H1 (cell line): ENCODE results near the gene TNNI3. TPM values are rescaled to one million over a fixed set of nuclear protein-coding genes. Genes with fewer than 3 reads are reported as not detected.
A peak's percentile ranks its signal among the peaks of the same experiment; 100 is the strongest.

Experiments
- CTCF ChIA-PET: fragments of 300-600 bp; sonication (Branson Sonifier 250); formaldehyde crosslinking; loops from one replicate; lab custom pipeline; 2021; ENCODE audit not compliant: partially characterized antibody; lab: Charles Lee
- POLR2A ChIA-PET: fragments of 300-600 bp; sonication (Branson Sonifier 250); formaldehyde crosslinking; loops from one replicate; lab custom pipeline; 2021; ENCODE audit warnings: inconsistent platforms; ENCODE audit not compliant: partially characterized antibody; lab: Charles Lee
- DNase-seq, 2 experiments: peaks; one replicate each; pipeline versions ENCODE4 v3.0.0 to v3.0.0-alpha.2; 2010 to 2022; ENCODE audit warnings: low spot score in 2 of 2, low read depth in 1 of 2, mixed read lengths in 1 of 2
- FAIRE-seq: peaks from 2 replicates; lab custom pipeline; 2011; peaks lifted over from hg19 to GRCh38; lab: Jason Lieb, UNC
- H2AFZ ChIP-seq: 2 replicates; pipeline ENCODE4 v1.8.1; 2012; ENCODE audit warnings: low read length, inconsistent platforms
- H2AK5ac ChIP-seq: 2 replicates; pipeline ENCODE4 v1.6.1; 2013; ENCODE audit warnings: low read depth, low read length
- H2BK120ac ChIP-seq: replicated peaks from 2 replicates; pipeline ENCODE3; 2013; ENCODE audit warnings: low read depth, low read length, inconsistent platforms
- H2BK12ac ChIP-seq: 2 replicates; pipeline ENCODE4 v1.6.1; 2013; ENCODE audit warnings: low read depth, low read length
- H2BK15ac ChIP-seq: 2 replicates; pipeline ENCODE4 v1.6.1; 2013; ENCODE audit warnings: low read length
- H2BK20ac ChIP-seq: 2 replicates; pipeline ENCODE4 v1.6.1; 2013; ENCODE audit warnings: low read length
- H2BK5ac ChIP-seq: 2 replicates; pipeline ENCODE4 v1.6.1; 2013; ENCODE audit warnings: low read depth, low read length
- H3K14ac ChIP-seq: 2 replicates; pipeline ENCODE4 v1.6.1; 2013; ENCODE audit warnings: inconsistent platforms; ENCODE audit not compliant: insufficient read length
- H3K18ac ChIP-seq: 2 replicates; pipeline ENCODE4 v1.6.1; 2013; ENCODE audit warnings: low read length; ENCODE audit errors: extremely low read depth
- H3K23ac ChIP-seq: 2 replicates; pipeline ENCODE4 v1.6.1; 2013; ENCODE audit warnings: inconsistent platforms; ENCODE audit not compliant: insufficient read length
- H3K23me2 ChIP-seq: 2 replicates; pipeline ENCODE4 v1.6.1; 2013; ENCODE audit warnings: low read depth, low read length
- H3K27ac ChIP-seq: 2 replicates; pipeline ENCODE4 v1.6.1; 2011; ENCODE audit warnings: low read depth, low read length, inconsistent platforms
- H3K27me3 ChIP-seq, 4 experiments: replicated peaks in 1 of 4; 1 replicate in 1 of 4; 2 replicates in 3 of 4; pipeline versions ENCODE4 v1.6.1 to v1.8.1; 2011 to 2013; ENCODE audit warnings: low read length in 3 of 4, mild to moderate bottlenecking in 3 of 4, inconsistent platforms in 2 of 4, mixed read lengths in 2 of 4, moderate library complexity in 1 of 4; ENCODE audit not compliant: control insufficient read depth in 3 of 4, insufficient read depth in 3 of 4; ENCODE audit errors: extremely low read depth in 1 of 4
- H3K36me3 ChIP-seq, 4 experiments: 2 replicates each; pipeline versions ENCODE4 v1.6.1 to v1.8.1; 2011 to 2013; ENCODE audit warnings: mild to moderate bottlenecking in 4 of 4, low read length in 3 of 4, moderate library complexity in 2 of 4, control low read depth in 1 of 4, inconsistent platforms in 1 of 4; ENCODE audit not compliant: insufficient read depth in 4 of 4, control insufficient read depth in 2 of 4
- H3K4ac ChIP-seq: replicated peaks from 2 replicates; pipeline ENCODE3; 2013; ENCODE audit warnings: low read length, low read depth, mixed read lengths, inconsistent platforms; ENCODE audit not compliant: insufficient read length
- H3K4me1 ChIP-seq, 4 experiments: replicated peaks in 1 of 4; 1 replicate in 1 of 4; 2 replicates in 3 of 4; pipeline versions ENCODE4 v1.6.1 to v1.8.1; 2011 to 2013; ENCODE audit warnings: low read length in 3 of 4, inconsistent platforms in 2 of 4, mixed read lengths in 1 of 4; ENCODE audit not compliant: insufficient read depth in 4 of 4, control insufficient read depth in 3 of 4
- H3K4me2 ChIP-seq, 2 experiments: 2 replicates each; pipeline versions ENCODE4 v1.6.1 to v1.8.1; 2011 to 2013; ENCODE audit warnings: low read depth in 2 of 2, low read length in 2 of 2, control low read depth in 1 of 2, inconsistent platforms in 1 of 2, mild to moderate bottlenecking in 1 of 2; ENCODE audit not compliant: insufficient read depth in 1 of 2
- H3K4me3 ChIP-seq, 4 experiments: fragments of 200-600, 300-600 bp in 1 of 4; sonication (generic), shearing (Covaris generic), sonication (Bioruptor Twin) in 1 of 4; 2 replicates each; pipeline versions ENCODE4 v1.5.1 to v1.8.1; 2011 to 2016; ENCODE audit warnings: low read length in 4 of 4, low read depth in 3 of 4, control low read depth in 2 of 4, inconsistent platforms in 2 of 4, mild to moderate bottlenecking in 2 of 4, mixed read lengths in 1 of 4, moderate library complexity in 1 of 4; ENCODE audit not compliant: insufficient read depth in 2 of 4; ENCODE audit errors: extremely low read depth in 1 of 4
- H3K56ac ChIP-seq: replicated peaks from 2 replicates; pipeline ENCODE3; 2013; ENCODE audit warnings: low read depth, mild to moderate bottlenecking, mixed read lengths, low read length, inconsistent platforms; ENCODE audit not compliant: insufficient read length
- H3K79me1 ChIP-seq: 2 replicates; pipeline ENCODE4 v1.6.1; 2013; ENCODE audit warnings: low read depth, low read length, control low read depth
- H3K79me2 ChIP-seq, 2 experiments: 2 replicates each; pipeline versions ENCODE4 v1.6.1 to v1.8.1; 2012 to 2013; ENCODE audit warnings: low read length in 2 of 2, mild to moderate bottlenecking in 2 of 2, inconsistent platforms in 1 of 2; ENCODE audit not compliant: insufficient read depth in 2 of 2, control insufficient read depth in 1 of 2
- H3K9ac ChIP-seq, 4 experiments: replicated peaks in 1 of 4; 1 replicate in 1 of 4; 2 replicates in 3 of 4; pipeline versions ENCODE4 v1.6.1 to v1.8.1; 2011 to 2013; ENCODE audit warnings: low read depth in 3 of 4, low read length in 3 of 4, control low read depth in 2 of 4, mild to moderate bottlenecking in 2 of 4, moderate library complexity in 2 of 4, inconsistent platforms in 1 of 4; ENCODE audit errors: extremely low read depth in 1 of 4
- H3K9me3 ChIP-seq, 2 experiments: 2 replicates each; pipeline versions ENCODE4 v1.6.1 to v1.8.1; 2012 to 2013; ENCODE audit warnings: mild to moderate bottlenecking in 2 of 2, moderate library complexity in 2 of 2, control low read depth in 1 of 2, inconsistent platforms in 1 of 2, low read depth in 1 of 2, low read length in 1 of 2, mixed read lengths in 1 of 2; ENCODE audit not compliant: insufficient read depth in 2 of 2
- H4K20me1 ChIP-seq, 2 experiments: replicated peaks in 1 of 2; 2 replicates each; pipeline versions ENCODE3 to v1.8.1; 2011 to 2013; ENCODE audit warnings: inconsistent platforms in 2 of 2, low read length in 2 of 2, mild to moderate bottlenecking in 1 of 2; ENCODE audit not compliant: insufficient read depth in 2 of 2, control insufficient read depth in 1 of 2
- H4K5ac ChIP-seq: 2 replicates; pipeline ENCODE4 v1.6.1; 2013; ENCODE audit warnings: low read length, low read depth, mixed read lengths, inconsistent platforms; ENCODE audit not compliant: insufficient read length
- H4K8ac ChIP-seq: 2 replicates; pipeline ENCODE4 v1.8.0; 2013; ENCODE audit warnings: mild to moderate bottlenecking, moderate library complexity, low read length, inconsistent platforms; ENCODE audit not compliant: insufficient read depth; ENCODE audit errors: extremely low read depth
- H4K91ac ChIP-seq: replicated peaks from 2 replicates; pipeline ENCODE3; 2013; ENCODE audit warnings: low read length, mixed read lengths, inconsistent platforms; ENCODE audit not compliant: insufficient read length
- ATF3 ChIP-seq: IDR thresholded peaks from 2 replicates; pipeline ENCODE4 v1.6.1; 2011; ENCODE audit warnings: low read depth, mild to moderate bottlenecking, low read length; ENCODE audit not compliant: insufficient read depth
- CTBP2 ChIP-seq: IDR thresholded peaks from 2 replicates; pipeline ENCODE4 v1.7.0; 2011; ENCODE audit warnings: borderline replicate concordance, mild to moderate bottlenecking, moderate library complexity, mixed read lengths, low read length; ENCODE audit not compliant: insufficient read depth, insufficient read length
- RAD21 ChIP-seq, 2 experiments: IDR thresholded peaks in 1 of 2; conservative IDR thresholded peaks in 1 of 2; 2 replicates each; pipeline ENCODE4 v1.6.1; 2011; ENCODE audit warnings: low read depth in 2 of 2, low read length in 2 of 2, improper control_type of control experiment in 1 of 2, inconsistent platforms in 1 of 2, mild to moderate bottlenecking in 1 of 2, moderate library complexity in 1 of 2
- SIN3A ChIP-seq, 2 experiments: IDR thresholded peaks in 1 of 2; conservative IDR thresholded peaks in 1 of 2; 2 replicates each; pipeline ENCODE4 v1.6.1; 2011 to 2012; ENCODE audit warnings: low read length in 2 of 2, improper control_type of control experiment in 1 of 2, low read depth in 1 of 2, mild to moderate bottlenecking in 1 of 2
- SP1 ChIP-seq: IDR thresholded peaks from 2 replicates; pipeline ENCODE4 v1.6.1; 2011; ENCODE audit warnings: low read depth, low read length
- SP2 ChIP-seq: IDR thresholded peaks from 2 replicates; pipeline ENCODE4 v1.6.1; 2012; ENCODE audit warnings: mild to moderate bottlenecking, low read length, inconsistent platforms
- SRF ChIP-seq: IDR thresholded peaks from 2 replicates; pipeline ENCODE4 v1.6.1; 2011; ENCODE audit warnings: mild to moderate bottlenecking, low read depth, low read length, moderate library complexity
- WGBS, 2 experiments: shearing (Covaris generic) in 1 of 2; methylation state at CpG; one replicate each; pipeline versions ENCODE4 v1.1.6 to v1.1.7; 2013 to 2015; ENCODE audit warnings: low lambda C conversion rate in 2 of 2, mixed read lengths in 2 of 2, inconsistent platforms in 1 of 2, low coverage in 1 of 2, missing lambda C conversion rate in 1 of 2; ENCODE audit not compliant: insufficient replicate concordance in 2 of 2, insufficient coverage in 1 of 2, insufficient read length in 1 of 2; ENCODE audit errors: extremely low coverage in 1 of 2, missing lambda C conversion rate in 1 of 2; 5-methylcytosine and 5-hydroxymethylcytosine counted together
- polyA plus RNA-seq, 7 experiments: library from polyadenylated mRNA; depleted of rRNA in 3 of 7; stranded (reverse) in 5 of 7; unstranded in 2 of 7; fragments of >200 nt in 5 of 7; fragments of 200-250 nt in 2 of 7; gene quantifications; 1 replicate in 5 of 7; 2 replicates in 1 of 7; 4 replicates in 1 of 7; pipeline versions ENCODE4 v1.2.1 to v1.2.3, GENCODE V29; 2011 to 2013; ENCODE audit warnings: missing spikeins in 2 of 7, mixed read lengths in 2 of 7
- total RNA-seq: library from RNA; stranded (reverse); fragmentation: NEBNext Ultra II Directional; extraction: Animal tissue kit (Norgen Biotek cat#: 25700); gene quantifications from 2 replicates; pipeline ENCODE4 v1.2.1, GENCODE V29; 2021

Gene TNNI3
- total and polyA plus RNA-seq, 2 of the 8 experiments (the other 6 are each of a cell fraction or from before 2014, with no cell fraction given), result 16.9 to 56.0 TPM

GRCh38 chr19:55174425-55175116, 17.0 kb upstream of the TNNI3 start:
- Histone ChIP-seq H3K79me2 (no peaks in the 10 kb centered on the region), H2BK20ac (no peak overlapping the region), H4K91ac (no peak overlapping the region), H3K4me2 (peak overlapping the region; percentile 87 to 97), H3K27ac (no peak overlapping the region), H4K8ac (no peak overlapping the region), H3K4me1 (peaks cover 5 to 25% (median 16%) of the 10 kb centered on the region in 4 experiments), H2AK5ac (no peak overlapping the region), H3K23ac (no peak overlapping the region), H3K56ac (no peak overlapping the region), H2BK12ac (no peak overlapping the region), H3K14ac (no peak overlapping the region), H3K27me3 (peaks cover 2 to 49% (median 31%) of the 10 kb centered on the region in 4 experiments; a peak in 6 of 7 replicates), H2BK15ac (no peak overlapping the region), H2AFZ (no peak overlapping the region), H3K23me2 (peaks cover 20% of the 10 kb centered on the region; the same call in 1 of the 2 replicates), H3K18ac (no peak overlapping the region), H3K4me3 (peak overlapping the region in 2 of 4 experiments; percentile 17 to 76; a peak in 4 of 8 replicates), H4K20me1 (no peaks in the 10 kb centered on the region), H3K9ac (no peak overlapping the region), H3K4ac (no peak overlapping the region), H2BK120ac (no peak overlapping the region), H3K79me1 (no peaks in the 10 kb centered on the region), H2BK5ac (no peak overlapping the region), H3K36me3 (no peaks in the 10 kb centered on the region), H4K5ac (no peak overlapping the region), H3K9me3 (no peaks in the 10 kb centered on the region)
- CTCF ChIA-PET, result interaction anchor here (0.6 to 3.2 kb wide), 14 partner anchors 8 to 837 kb away, joined by 3 to 28 read pairs (median 4); partner anchors contain the start of gene DNAAF3
- WGBS, 2 experiments, result 65% methylated on average over 19 of the region's 21 CpGs; no CpG with 5 or more reads in 1 of the 2 experiments
- FAIRE-seq (no peak), DNase-seq (no peak)
- POLR2A ChIA-PET, result interaction anchor here (0.6 to 3.3 kb wide), 12 partner anchors 8 to 1554 kb away, joined by 3 to 16 read pairs (median 4); partner anchors contain the start of genes DNAAF3, FIZ1 and UBE2S
- TF ChIP-seq SP2, result no peak
- TF ChIP-seq SIN3A (conservative IDR thresholded peaks at IDR 0.05 in 1 of 2, IDR thresholded peaks at IDR 0.05 in 1 of 2; ENCODE audit: low read depth in 1 of 2, low read length in 2 of 2), result no peak
- TF ChIP-seq RAD21 (IDR thresholded peaks at IDR 0.05 in 1 of 2, conservative IDR thresholded peaks at IDR 0.05 in 1 of 2; ENCODE audit: low read depth in 2 of 2, low read length in 2 of 2), result no peak
- TF ChIP-seq SRF, result no peak
- TF ChIP-seq SP1, result 0 out of 2 replicates have a peak, but pooled peaks have one; percentile 16
- TF ChIP-seq CTBP2, result no peak
- TF ChIP-seq ATF3, result no peak
